Endodermal cell (in vitro differentiated cells): ENCODE results near the gene RGS3. TPM values are rescaled to one million over a fixed set of nuclear protein-coding genes. Genes with fewer than 3 reads are reported as not detected.

Source experiments
- DNase-seq: peaks from one replicate; pipeline ENCODE4 v3.0.0-alpha.2; 2017
- H3K27ac ChIP-seq: 2 replicates; pipeline ENCODE4 v1.5.1; 2013; ENCODE audit warnings: mild to moderate bottlenecking, low read depth, low read length, moderate library complexity
- H3K27me3 ChIP-seq: 2 replicates; pipeline ENCODE4 v1.6.1; 2013; ENCODE audit warnings: mild to moderate bottlenecking, low read length, moderate library complexity; ENCODE audit not compliant: insufficient read depth, control insufficient read depth, poor library complexity, severe bottlenecking
- H3K36me3 ChIP-seq: 2 replicates; pipeline ENCODE4 v1.7.0; 2013; ENCODE audit warnings: mild to moderate bottlenecking, low read length, moderate library complexity; ENCODE audit not compliant: control insufficient read depth, insufficient read depth
- H3K4me1 ChIP-seq: one replicate; pipeline ENCODE4 v1.7.0; 2013; ENCODE audit warnings: low read length; ENCODE audit not compliant: control insufficient read depth, insufficient read depth
- H3K4me3 ChIP-seq: 2 replicates; pipeline ENCODE4 v1.5.1; 2013; ENCODE audit warnings: mild to moderate bottlenecking, low read length, moderate library complexity
- H3K9ac ChIP-seq: 2 replicates; pipeline ENCODE4 v1.6.1; 2013; ENCODE audit warnings: mild to moderate bottlenecking, low read length, moderate library complexity; ENCODE audit not compliant: poor library complexity, severe bottlenecking; ENCODE audit errors: extremely low read depth
- H3K9me3 ChIP-seq: 2 replicates; pipeline ENCODE4 v1.6.1; 2013; ENCODE audit warnings: mild to moderate bottlenecking, low read length, moderate library complexity; ENCODE audit not compliant: control insufficient read depth
- H3K27ac Mint-ChIP-seq: 2 replicates; pipeline ENCODE4 v1.8.0; 2020; ENCODE audit warnings: mixed read lengths
- H3K27me3 Mint-ChIP-seq: 2 replicates; pipeline ENCODE4 v1.8.0; 2021; ENCODE audit warnings: mild to moderate bottlenecking, mixed read lengths; ENCODE audit not compliant: insufficient read depth
- H3K36me3 Mint-ChIP-seq: 2 replicates; pipeline ENCODE4 v1.8.0; 2020; ENCODE audit warnings: low read depth, mixed read lengths
- H3K4me1 Mint-ChIP-seq: 2 replicates; pipeline ENCODE4 v1.8.0; 2020; ENCODE audit warnings: mixed read lengths
- H3K4me3 Mint-ChIP-seq: 2 replicates; pipeline ENCODE4 v1.8.0; 2020; ENCODE audit warnings: mild to moderate bottlenecking, moderate library complexity, mixed read lengths
- H3K9me3 Mint-ChIP-seq: 2 replicates; pipeline ENCODE4 v1.8.0; 2020; ENCODE audit warnings: mild to moderate bottlenecking, mixed read lengths
- WGBS, 2 experiments: methylation state at CpG; one replicate each; pipeline versions ENCODE4 v1.1.5 to v1.1.7; 2013; ENCODE audit warnings: missing lambda C conversion rate in 2 of 2, mixed read lengths in 1 of 2; ENCODE audit not compliant: insufficient coverage in 1 of 2, insufficient read length in 1 of 2; 5-methylcytosine and 5-hydroxymethylcytosine counted together
- total RNA-seq, 2 donors: library from RNA; stranded (reverse); fragmentation: NEBNext Ultra II Directional in 1 of 2; extraction: Animal tissue kit (Norgen Biotek cat#: 25700) in 1 of 2; gene quantifications; 2 replicates in 1 of 2; 3 replicates in 1 of 2; pipeline ENCODE4 v1.2.1, GENCODE V29; 2021
- TF ChIP-seq, protein P1 (sequence below): fragments of 200-600 bp; sonication (generic); conservative IDR thresholded peaks from 2 replicates; pipeline ENCODE4 v1.5.0; 2021; ENCODE audit warnings: antibody characterized with exemption, mild to moderate bottlenecking

The RGS3 gene
- total RNA-seq, 2 donors from 2014 or later: 20.7 to 40.3 TPM

DNA sequence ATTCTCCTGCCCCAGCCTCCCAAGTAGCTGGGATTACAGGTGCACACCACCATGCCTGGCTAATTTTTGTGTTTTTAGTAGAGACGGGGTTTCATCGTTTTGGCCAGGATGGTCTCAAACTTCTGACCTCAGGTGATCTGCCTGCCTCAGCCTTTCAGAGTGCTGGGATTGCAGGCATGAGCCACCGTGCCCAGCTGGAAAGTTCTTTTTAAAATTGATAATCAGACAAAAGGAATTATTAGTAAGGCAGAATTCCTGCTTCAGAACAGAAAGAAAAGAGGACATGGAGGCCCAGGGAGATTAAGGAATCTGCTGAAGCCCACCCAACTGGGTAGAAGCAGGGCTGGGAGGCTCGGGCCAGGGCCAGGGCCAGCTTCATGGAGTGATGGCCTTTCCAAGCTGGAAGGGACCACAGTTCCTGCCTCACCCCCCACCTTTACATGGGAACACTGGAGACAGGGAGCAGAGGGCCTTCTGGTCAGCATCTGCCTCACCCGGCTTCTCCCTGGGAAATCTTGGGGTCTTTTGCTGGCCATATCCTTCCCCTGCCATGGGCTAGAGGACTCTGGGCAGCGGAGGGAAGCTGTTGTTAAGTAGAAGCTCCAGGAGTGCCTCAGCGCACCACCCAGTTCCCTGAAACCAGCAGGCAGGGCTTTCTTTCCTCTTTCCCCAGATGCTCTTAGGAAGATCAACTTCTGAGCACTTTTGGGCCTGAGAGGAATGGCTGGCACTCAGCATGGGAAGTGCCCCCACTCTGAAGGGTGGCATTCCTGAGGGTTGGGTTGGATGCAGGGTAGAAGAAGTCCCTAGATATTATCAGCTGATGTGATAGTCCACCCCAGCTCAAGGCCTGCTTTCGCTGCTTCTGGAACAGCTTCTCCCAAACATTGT, 70.1 kb downstream of the RGS3 start:
- Histone ChIP-seq H3K4me3 (no peak overlapping the region), H3K27ac (no peak overlapping the region), H3K36me3 (no peaks in the 10 kb centered on the region), H3K4me1 (peaks cover 9% of the 10 kb centered on the region), H3K27me3 (no peaks in the 10 kb centered on the region), H3K9me3 (no peaks in the 10 kb centered on the region), H3K9ac (no peak overlapping the region)
- Mint-ChIP-seq H3K27ac (no peak overlapping the region), H3K4me1 (no peaks in the 10 kb centered on the region), H3K36me3 (no peaks in the 10 kb centered on the region), H3K4me3 (no peak overlapping the region), H3K9me3 (no peaks in the 10 kb centered on the region), H3K27me3 (no peaks in the 10 kb centered on the region)
- TF ChIP-seq, protein P1, sequence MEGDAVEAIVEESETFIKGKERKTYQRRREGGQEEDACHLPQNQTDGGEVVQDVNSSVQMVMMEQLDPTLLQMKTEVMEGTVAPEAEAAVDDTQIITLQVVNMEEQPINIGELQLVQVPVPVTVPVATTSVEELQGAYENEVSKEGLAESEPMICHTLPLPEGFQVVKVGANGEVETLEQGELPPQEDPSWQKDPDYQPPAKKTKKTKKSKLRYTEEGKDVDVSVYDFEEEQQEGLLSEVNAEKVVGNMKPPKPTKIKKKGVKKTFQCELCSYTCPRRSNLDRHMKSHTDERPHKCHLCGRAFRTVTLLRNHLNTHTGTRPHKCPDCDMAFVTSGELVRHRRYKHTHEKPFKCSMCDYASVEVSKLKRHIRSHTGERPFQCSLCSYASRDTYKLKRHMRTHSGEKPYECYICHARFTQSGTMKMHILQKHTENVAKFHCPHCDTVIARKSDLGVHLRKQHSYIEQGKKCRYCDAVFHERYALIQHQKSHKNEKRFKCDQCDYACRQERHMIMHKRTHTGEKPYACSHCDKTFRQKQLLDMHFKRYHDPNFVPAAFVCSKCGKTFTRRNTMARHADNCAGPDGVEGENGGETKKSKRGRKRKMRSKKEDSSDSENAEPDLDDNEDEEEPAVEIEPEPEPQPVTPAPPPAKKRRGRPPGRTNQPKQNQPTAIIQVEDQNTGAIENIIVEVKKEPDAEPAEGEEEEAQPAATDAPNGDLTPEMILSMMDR: no peak
- DNase-seq: peak; percentile 45
- WGBS, 2 experiments: 94 to 96% methylated on average over 7 to 8 of the region's 8 CpGs

DNA sequence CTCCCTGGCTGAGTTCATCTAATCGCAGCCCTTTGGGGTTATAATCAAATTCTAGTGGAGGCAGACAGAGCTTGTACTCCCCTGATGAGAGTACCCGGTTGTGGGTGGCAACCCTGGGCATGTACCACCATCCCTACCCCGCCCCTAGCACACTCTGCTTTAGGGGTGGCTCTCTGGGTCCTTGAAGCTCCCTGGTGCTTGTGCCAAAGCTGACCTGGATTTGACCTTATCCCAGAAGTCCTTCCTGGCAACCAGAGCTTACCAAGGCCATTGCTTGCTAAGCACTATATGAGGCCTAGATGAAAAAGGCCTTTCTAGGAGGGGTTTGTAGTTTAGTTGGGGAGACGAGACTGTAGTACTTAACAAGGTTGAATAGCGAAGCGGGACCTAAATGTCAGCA, 72.2 kb downstream of the RGS3 start:
- peak overlapping the region; percentile 60 for H3K27ac ChIP-seq
- WGBS, 2 experiments: 95 to 96% methylated on average over 4 to 6 of the region's 6 CpGs
- no peaks in the 10 kb centered on the region for H3K4me1 ChIP-seq
- Mint-ChIP-seq H3K4me1 (peaks cover 4% of the 10 kb centered on the region), H3K4me3 (no peak overlapping the region), H3K27me3 (no peaks in the 10 kb centered on the region), H3K9me3 (no peaks in the 10 kb centered on the region), H3K27ac (peak overlapping the region; percentile 74), H3K36me3 (no peaks in the 10 kb centered on the region)
- DNase-seq: peak; percentile 20
- no peaks in the 10 kb centered on the region for H3K36me3 ChIP-seq
- H3K27me3 ChIP-seq: no peaks in the 10 kb centered on the region
- TF ChIP-seq, protein P1: no peak
- no peak overlapping the region for H3K9ac ChIP-seq
- H3K9me3 ChIP-seq: no peaks in the 10 kb centered on the region
- no peak overlapping the region for H3K4me3 ChIP-seq

DNA sequence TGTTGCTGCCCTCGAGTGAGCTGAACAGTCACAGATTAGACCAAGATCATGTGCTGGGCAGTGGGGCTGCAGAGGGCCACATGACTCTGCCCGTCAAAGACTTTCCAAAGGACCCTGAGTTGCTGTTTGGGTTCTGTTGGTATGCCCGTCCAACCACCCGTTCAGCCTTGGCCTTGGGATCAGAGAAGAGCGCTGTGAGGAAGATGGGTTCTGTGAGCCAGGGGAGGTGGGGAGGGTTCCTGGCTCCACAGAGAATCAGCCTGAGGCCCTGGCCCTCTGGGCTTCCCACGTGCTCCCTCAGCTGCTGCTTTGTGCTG, 72.6 kb downstream of the RGS3 start:
- H3K27me3 ChIP-seq: no peaks in the 10 kb centered on the region
- TF ChIP-seq, protein P1: no peak
- H3K9ac ChIP-seq: no peak overlapping the region
- Mint-ChIP-seq H3K4me3 (no peak overlapping the region), H3K9me3 (no peaks in the 10 kb centered on the region), H3K27ac (peak overlapping the region; percentile 74), H3K4me1 (peaks cover 8% of the 10 kb centered on the region), H3K36me3 (no peaks in the 10 kb centered on the region), H3K27me3 (no peaks in the 10 kb centered on the region)
- H3K27ac ChIP-seq: peak overlapping the region; percentile 60
- 82 to 93% methylated on average over 3 to 6 of the region's 6 CpGs for WGBS, 2 experiments
- H3K36me3 ChIP-seq: no peaks in the 10 kb centered on the region
- DNase-seq: no peak
- no peak overlapping the region for H3K4me3 ChIP-seq
- H3K9me3 ChIP-seq: no peaks in the 10 kb centered on the region
- H3K4me1 ChIP-seq: no peaks in the 10 kb centered on the region
